Measurements from ENCODE around the gene FOXP2. TPM values are rescaled to one million over a fixed set of nuclear protein-coding genes. Genes with fewer than 3 reads are reported as not detected.

FOXP2 gene
- total RNA-seq, 2 experiments from 2014 or later = not detected

DNA sequence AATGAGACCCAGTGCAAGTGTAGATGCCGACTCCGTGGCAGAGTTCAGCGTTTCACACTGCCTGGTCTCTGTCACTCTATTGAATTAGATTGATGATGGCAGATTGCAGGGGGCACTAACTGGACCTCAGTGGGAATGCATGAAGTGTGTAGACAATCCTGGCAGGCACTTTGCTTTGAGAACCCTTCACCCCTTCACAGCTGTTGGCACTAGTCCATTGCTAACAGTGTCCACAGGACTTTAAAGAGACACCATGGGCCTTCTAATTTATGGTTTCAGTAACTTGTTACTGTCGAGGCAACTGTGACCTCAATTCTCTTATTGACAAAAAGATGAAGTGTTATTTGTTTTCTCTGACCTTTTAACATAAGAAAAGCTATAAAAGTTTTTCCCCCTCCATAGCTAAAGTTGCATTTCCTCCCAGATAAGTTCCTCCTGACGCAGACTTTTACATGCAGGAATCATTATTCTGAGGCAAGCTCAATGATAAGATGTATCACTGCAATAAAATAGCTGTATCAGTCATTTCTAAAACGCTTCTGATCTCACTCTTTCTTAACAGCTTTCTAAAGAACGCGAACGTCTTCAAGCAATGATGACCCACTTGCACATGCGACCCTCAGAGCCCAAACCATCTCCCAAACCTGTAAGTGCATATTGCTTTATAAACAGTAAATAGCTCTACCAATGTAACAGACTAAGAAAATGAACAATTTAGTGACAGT is 238.9 kb downstream of the FOXP2 start:
- ChIA-PET CTCF (no interaction called here), POLR2A (no interaction called here)
- DNase-seq (no peak), ATAC-seq (no peak)
- no peaks in the 10 kb centered on the region for H3K27me3 Mint-ChIP-seq (ENCODE audit: low read depth)
- no peaks in the 10 kb centered on the region for H3K36me3 Mint-ChIP-seq (ENCODE audit: low read depth)
- no peaks in the 10 kb centered on the region for H3K9me3 Mint-ChIP-seq (ENCODE audit: insufficient read depth)
- no peak overlapping the region for H3K27ac Mint-ChIP-seq
- H3K4me3 Mint-ChIP-seq = no peak overlapping the region
- no peaks in the 10 kb centered on the region for H3K4me1 Mint-ChIP-seq (ENCODE audit: low read depth)

DNA sequence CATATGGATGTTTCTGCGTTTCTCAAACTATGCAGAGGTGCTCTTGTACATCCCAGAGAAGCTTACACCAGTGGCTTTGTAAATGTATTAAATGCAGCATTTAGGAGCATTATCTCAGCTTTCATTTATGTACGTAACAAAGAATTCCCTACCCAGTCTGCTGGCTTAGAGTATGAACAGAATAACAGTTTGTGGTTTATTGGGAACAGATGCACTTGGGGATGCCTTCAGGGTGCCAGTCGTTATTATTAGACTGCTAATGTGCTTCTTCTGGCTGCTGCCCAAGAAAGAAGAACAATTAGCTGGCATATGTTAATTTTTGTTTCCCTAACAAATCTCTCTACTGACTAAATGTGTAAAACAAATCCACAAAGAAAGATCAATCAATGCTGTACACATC is 241.9 kb downstream of the FOXP2 start:
- ChIA-PET POLR2A (no interaction called here), CTCF (no interaction called here)
- H3K27ac Mint-ChIP-seq = no peak overlapping the region
- no peak overlapping the region for H3K4me3 Mint-ChIP-seq
- ATAC-seq (no peak), DNase-seq (no peak)
- H3K27me3 Mint-ChIP-seq (ENCODE audit: low read depth) = no peaks in the 10 kb centered on the region
- H3K4me1 Mint-ChIP-seq (ENCODE audit: low read depth) = no peaks in the 10 kb centered on the region
- H3K9me3 Mint-ChIP-seq (ENCODE audit: insufficient read depth) = no peaks in the 10 kb centered on the region
- H3K36me3 Mint-ChIP-seq (ENCODE audit: low read depth) = no peaks in the 10 kb centered on the region

DNA sequence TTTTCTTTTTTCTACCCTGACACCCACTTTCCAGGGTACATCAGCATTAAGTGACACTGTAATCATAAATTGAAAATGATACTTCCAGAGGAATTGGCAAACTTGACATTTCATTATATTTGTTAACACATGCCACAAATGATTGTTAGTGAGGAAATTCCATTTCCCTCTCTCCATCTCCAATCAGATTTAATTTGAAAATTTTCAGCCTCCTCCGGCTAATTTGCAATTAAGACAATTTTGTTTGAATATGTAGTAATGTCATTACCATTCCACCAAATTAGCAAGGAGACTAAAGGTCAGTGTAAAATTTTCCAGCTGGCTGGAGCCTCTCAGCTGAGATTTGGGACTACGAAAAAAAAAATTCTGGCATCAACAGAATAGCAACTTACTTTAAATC is 242.7 kb downstream of the FOXP2 start:
- no peak for ATAC-seq

GRCh38 chr7:114658216-114658615 is 243.6 kb downstream of the FOXP2 start:
- Mint-ChIP-seq H3K27ac (no peak overlapping the region), H3K4me1 (ENCODE audit: low read depth) (no peaks in the 10 kb centered on the region), H3K9me3 (ENCODE audit: insufficient read depth) (no peaks in the 10 kb centered on the region), H3K4me3 (no peak overlapping the region), H3K27me3 (ENCODE audit: low read depth) (no peaks in the 10 kb centered on the region), H3K36me3 (ENCODE audit: low read depth) (no peaks in the 10 kb centered on the region)
- POLR2A ChIA-PET = no interaction called here
- no peak for DNase-seq
- CTCF ChIA-PET = no interaction called here
- no peak for ATAC-seq

More for the DNA sequence above, 242.7 kb downstream of the FOXP2 start:
- POLR2A ChIA-PET = no interaction called here
- CTCF ChIA-PET = no interaction called here
- Mint-ChIP-seq H3K4me3 (no peak overlapping the region), H3K27ac (no peak overlapping the region), H3K36me3 (ENCODE audit: low read depth) (no peaks in the 10 kb centered on the region), H3K4me1 (ENCODE audit: low read depth) (no peaks in the 10 kb centered on the region), H3K9me3 (ENCODE audit: insufficient read depth) (no peaks in the 10 kb centered on the region), H3K27me3 (ENCODE audit: low read depth) (no peaks in the 10 kb centered on the region)
- no peak for DNase-seq

GRCh38 chr7:114659409-114660125 is 245.0 kb downstream of the FOXP2 start:
- CTCF ChIA-PET = no interaction called here
- no peak overlapping the region for H3K4me3 Mint-ChIP-seq
- H3K4me1 Mint-ChIP-seq (ENCODE audit: low read depth) = no peaks in the 10 kb centered on the region
- ATAC-seq (no peak), DNase-seq (no peak)
- H3K27me3 Mint-ChIP-seq (ENCODE audit: low read depth) = no peaks in the 10 kb centered on the region
- H3K9me3 Mint-ChIP-seq (ENCODE audit: insufficient read depth) = no peaks in the 10 kb centered on the region
- POLR2A ChIA-PET = no interaction called here
- no peak overlapping the region for H3K27ac Mint-ChIP-seq
- H3K36me3 Mint-ChIP-seq (ENCODE audit: low read depth) = no peaks in the 10 kb centered on the region

DNA sequence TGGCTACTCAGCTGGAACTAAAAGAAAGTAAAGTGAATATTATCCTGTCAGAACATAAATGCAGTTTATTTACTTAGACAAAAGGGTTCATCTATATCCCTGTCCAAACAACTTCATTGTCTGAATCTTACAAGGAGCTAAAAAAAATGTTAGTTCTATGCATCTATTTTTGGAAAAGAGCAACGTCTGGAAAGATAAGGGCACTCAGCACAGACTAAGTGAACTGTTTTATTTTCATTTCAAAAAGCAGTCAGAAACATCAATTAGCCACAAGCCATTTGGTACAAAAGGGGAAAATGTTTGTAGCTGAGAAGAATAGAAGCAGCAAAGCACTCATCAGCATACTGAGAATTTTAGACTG is 245.5 kb downstream of the FOXP2 start:
- Mint-ChIP-seq H3K4me1 (ENCODE audit: low read depth) (no peaks in the 10 kb centered on the region), H3K4me3 (no peak overlapping the region), H3K36me3 (ENCODE audit: low read depth) (no peaks in the 10 kb centered on the region), H3K27me3 (ENCODE audit: low read depth) (no peaks in the 10 kb centered on the region), H3K9me3 (ENCODE audit: insufficient read depth) (no peaks in the 10 kb centered on the region), H3K27ac (no peak overlapping the region)
- DNase-seq (no peak), ATAC-seq (no peak)
- ChIA-PET CTCF (no interaction called here), POLR2A (no interaction called here)

DNA sequence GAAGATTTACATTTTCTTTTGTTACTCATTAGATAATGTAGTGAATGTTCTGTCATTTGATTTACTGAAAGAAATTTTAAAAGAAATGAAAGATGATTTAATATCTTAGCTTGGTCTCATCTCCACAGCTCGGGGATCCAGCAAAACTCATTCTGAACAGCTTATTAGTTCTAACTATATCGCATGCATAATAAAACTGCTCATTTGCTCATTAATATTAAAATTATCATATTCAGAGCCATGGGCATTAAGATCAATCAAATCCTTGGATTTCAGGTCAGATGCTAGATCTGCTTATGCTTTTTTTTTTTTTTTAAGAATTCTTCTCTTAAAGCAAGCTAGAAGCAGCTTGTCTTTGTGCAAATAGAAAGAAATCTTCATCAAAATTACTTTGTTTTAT is 246.1 kb downstream of the FOXP2 start:
- Mint-ChIP-seq H3K27me3 (ENCODE audit: low read depth) (no peaks in the 10 kb centered on the region), H3K9me3 (ENCODE audit: insufficient read depth) (no peaks in the 10 kb centered on the region), H3K4me1 (ENCODE audit: low read depth) (no peaks in the 10 kb centered on the region), H3K36me3 (ENCODE audit: low read depth) (no peaks in the 10 kb centered on the region), H3K4me3 (no peak overlapping the region), H3K27ac (no peak overlapping the region)
- ChIA-PET POLR2A (no interaction called here), CTCF (no interaction called here)
- no peak for ATAC-seq
- no peak for DNase-seq

- no peak overlapping the region for H3K4me3 Mint-ChIP-seq
- ChIA-PET CTCF (no interaction called here), POLR2A (no interaction called here)
- H3K27ac Mint-ChIP-seq = no peak overlapping the region
- H3K4me1 Mint-ChIP-seq (ENCODE audit: low read depth) = no peaks in the 10 kb centered on the region
- H3K36me3 Mint-ChIP-seq (ENCODE audit: low read depth) = no peaks in the 10 kb centered on the region
- no peaks in the 10 kb centered on the region for H3K27me3 Mint-ChIP-seq (ENCODE audit: low read depth)
- ATAC-seq = no peak
- no peaks in the 10 kb centered on the region for H3K9me3 Mint-ChIP-seq (ENCODE audit: insufficient read depth)
- DNase-seq = no peak
These were observed 247.5 kb downstream of the FOXP2 start for GRCh38 chr7:114662002-114662677.

DNA sequence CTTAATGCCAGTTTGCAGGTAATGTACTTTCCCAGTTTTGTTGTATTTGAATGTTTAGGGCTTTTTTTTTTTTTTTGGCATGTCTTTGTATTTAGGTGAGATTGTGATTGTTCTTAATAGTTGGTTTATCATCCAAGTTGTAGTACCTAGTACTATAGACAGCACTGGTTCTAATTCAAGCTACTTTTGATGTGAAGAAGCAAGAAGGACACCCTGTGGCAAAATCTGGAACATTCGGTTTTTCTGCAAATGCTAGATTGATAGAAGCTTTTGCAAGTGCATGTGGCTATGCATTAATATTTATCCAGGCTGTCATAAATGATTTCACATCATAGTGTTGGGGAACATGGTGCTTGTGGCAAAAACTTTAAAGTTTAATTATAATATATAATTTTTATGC is 248.9 kb downstream of the FOXP2 start:
- Mint-ChIP-seq H3K27me3 (ENCODE audit: low read depth) (no peaks in the 10 kb centered on the region), H3K27ac (no peak overlapping the region), H3K36me3 (ENCODE audit: low read depth) (no peaks in the 10 kb centered on the region), H3K4me3 (no peak overlapping the region), H3K4me1 (ENCODE audit: low read depth) (no peaks in the 10 kb centered on the region), H3K9me3 (ENCODE audit: insufficient read depth) (no peaks in the 10 kb centered on the region)
- ChIA-PET CTCF (no interaction called here), POLR2A (no interaction called here)
- no peak for ATAC-seq
- no peak for DNase-seq

GRCh38 chr7:114670676-114671075 is 256.1 kb downstream of the FOXP2 start:
- no peak overlapping the region for H3K27ac Mint-ChIP-seq
- ChIA-PET CTCF (no interaction called here), POLR2A (no interaction called here)
- DNase-seq = no peak
- no peaks in the 10 kb centered on the region for H3K4me1 Mint-ChIP-seq (ENCODE audit: low read depth)
- no peaks in the 10 kb centered on the region for H3K27me3 Mint-ChIP-seq (ENCODE audit: low read depth)
- H3K4me3 Mint-ChIP-seq = no peak overlapping the region
- H3K9me3 Mint-ChIP-seq (ENCODE audit: insufficient read depth) = no peaks in the 10 kb centered on the region
- ATAC-seq = no peak
- H3K36me3 Mint-ChIP-seq (ENCODE audit: low read depth) = no peaks in the 10 kb centered on the region

- DNase-seq (no peak), ATAC-seq (no peak)
- Mint-ChIP-seq H3K36me3 (ENCODE audit: low read depth) (no peaks in the 10 kb centered on the region), H3K9me3 (ENCODE audit: insufficient read depth) (no peaks in the 10 kb centered on the region), H3K27me3 (ENCODE audit: low read depth) (no peaks in the 10 kb centered on the region), H3K4me1 (ENCODE audit: low read depth) (no peaks in the 10 kb centered on the region), H3K27ac (no peak overlapping the region), H3K4me3 (no peak overlapping the region)
- CTCF ChIA-PET = no interaction called here
- POLR2A ChIA-PET = no interaction called here
These were observed 257.0 kb downstream of the FOXP2 start for GRCh38 chr7:114671563-114672123.

- Mint-ChIP-seq H3K4me1 (ENCODE audit: low read depth) (no peaks in the 10 kb centered on the region), H3K27ac (no peak overlapping the region), H3K36me3 (ENCODE audit: low read depth) (no peaks in the 10 kb centered on the region), H3K4me3 (no peak overlapping the region), H3K9me3 (ENCODE audit: insufficient read depth) (no peaks in the 10 kb centered on the region), H3K27me3 (ENCODE audit: low read depth) (no peaks in the 10 kb centered on the region)
- DNase-seq (no peak), ATAC-seq (no peak)
- ChIA-PET CTCF (no interaction called here), POLR2A (no interaction called here)
These were observed 263.5 kb downstream of the FOXP2 start for GRCh38 chr7:114678116-114678515.

All from activated CD8-positive, alpha-beta T cell treated with anti-CD3 and anti-CD28 coated beads, Interleukin-2, amount 10 ng/mL, durations not matched to agents 7 days and 5 days (primary cell).